Prostate gland (tissue), 2 donors: ENCODE results near the gene SHROOM3.

Source experiments
- CTCF ChIP-seq, 4 experiments: fragments of 200-600 bp in 2 of 4; fragments of 450-650 bp in 2 of 4; sonication (generic) in 2 of 4; IDR thresholded peaks; 1 replicate in 3 of 4; 2 replicates in 1 of 4; pipeline ENCODE4 v1.5.1; 2016 to 2019; ENCODE audit warnings: antibody characterized with exemption in 4 of 4, mild to moderate bottlenecking in 2 of 4, moderate library complexity in 2 of 4
- POLR2A ChIP-seq: fragments of 450-650 bp; IDR thresholded peaks from one replicate; pipeline ENCODE4 v1.6.1; 2016; ENCODE audit warnings: antibody characterized with exemption, mild to moderate bottlenecking

GRCh38 chr4:76597423-76597979 lies 162.5 kb downstream of the SHROOM3 start:
- TF ChIP-seq CTCF (IDR thresholded peaks at IDR 0.05) (no peak), POLR2A (no peak)
